ENCODE data around the gene CCDC106.

CCDC106 gene

GRCh38 chr19:55624109-55625003 is 23.7 kb upstream of the CCDC106 start, which contains the start of gene ZNF784:
Gene ZNF784, minus strand, starts transcription at chr19:55624566. Its CDS starts 5 bp downstream, at chr19:55624561.
- H3K27me3 ChIP-seq (ENCODE audit: insufficient read depth, low read length), result no peaks in the 10 kb centered on the region
- H3K9ac ChIP-seq (ENCODE audit: low read depth, low read length), result peak within 1 kb of the TSS; percentile 75; the same call in 1 of the 2 replicates
- no peaks in the 10 kb centered on the region for H3K4me1 ChIP-seq (ENCODE audit: insufficient read depth, low read length)
- H3K9me3 ChIP-seq (ENCODE audit: insufficient read depth, low read depth, low read length), result no peaks in the 10 kb centered on the region
- peak within 1 kb of the TSS; percentile 65 for H3K4me3 ChIP-seq (ENCODE audit: low read length)
- no peak within 1 kb of the TSS for H3K27ac ChIP-seq (ENCODE audit: low read length)
- H3K36me3 ChIP-seq (ENCODE audit: insufficient read depth, low read depth, low read length), result peaks cover 10% of the 10 kb centered on the region

GRCh38 chr19:55625004-55625326 is 23.0 kb upstream of the CCDC106 start:
- H3K27me3 ChIP-seq (ENCODE audit: insufficient read depth, low read length), result no peaks in the 10 kb centered on the region
- no peaks in the 10 kb centered on the region for H3K4me1 ChIP-seq (ENCODE audit: insufficient read depth, low read length)
- H3K27ac ChIP-seq (ENCODE audit: low read length), result no peak overlapping the region
- no peaks in the 10 kb centered on the region for H3K9me3 ChIP-seq (ENCODE audit: insufficient read depth, low read depth, low read length)
- peaks cover 10% of the 10 kb centered on the region for H3K36me3 ChIP-seq (ENCODE audit: insufficient read depth, low read depth, low read length)
- H3K9ac ChIP-seq (ENCODE audit: low read depth, low read length), result peak overlapping the region; percentile 67; the same call in 1 of the 2 replicates
- peak overlapping the region; percentile 65 for H3K4me3 ChIP-seq (ENCODE audit: low read length)

- H3K36me3 ChIP-seq (ENCODE audit: insufficient read depth, low read depth, low read length), result peaks cover under 1% of the 10 kb centered on the region; the same call in 1 of the 2 replicates
- H3K27me3 ChIP-seq (ENCODE audit: insufficient read depth, low read length), result no peaks in the 10 kb centered on the region
- no peak overlapping the region for H3K27ac ChIP-seq (ENCODE audit: low read length)
- H3K4me3 ChIP-seq (ENCODE audit: low read length), result no peak overlapping the region
- no peaks in the 10 kb centered on the region for H3K9me3 ChIP-seq (ENCODE audit: insufficient read depth, low read depth, low read length)
- H3K9ac ChIP-seq (ENCODE audit: low read depth, low read length), result no peak overlapping the region
- H3K4me1 ChIP-seq (ENCODE audit: insufficient read depth, low read length), result no peaks in the 10 kb centered on the region
Observed at GRCh38 chr19:55626350-55626749, 21.7 kb upstream of the CCDC106 start.

GRCh38 chr19:55632463-55632834 is 15.6 kb upstream of the CCDC106 start:
- H3K27ac ChIP-seq (ENCODE audit: low read length), result no peak overlapping the region
- H3K4me1 ChIP-seq (ENCODE audit: insufficient read depth, low read length), result peaks cover 4% of the 10 kb centered on the region; the same call in 1 of the 2 replicates
- no peak overlapping the region for H3K9ac ChIP-seq (ENCODE audit: low read depth, low read length)
- no peak overlapping the region for H3K4me3 ChIP-seq (ENCODE audit: low read length)
- no peaks in the 10 kb centered on the region for H3K9me3 ChIP-seq (ENCODE audit: insufficient read depth, low read depth, low read length)
- no peaks in the 10 kb centered on the region for H3K27me3 ChIP-seq (ENCODE audit: insufficient read depth, low read length)
- no peaks in the 10 kb centered on the region for H3K36me3 ChIP-seq (ENCODE audit: insufficient read depth, low read depth, low read length)

- Histone ChIP-seq H3K4me3 (ENCODE audit: low read length) (no peak overlapping the region), H3K9me3 (ENCODE audit: insufficient read depth, low read depth, low read length) (no peaks in the 10 kb centered on the region), H3K27ac (ENCODE audit: low read length) (no peak overlapping the region), H3K27me3 (ENCODE audit: insufficient read depth, low read length) (no peaks in the 10 kb centered on the region), H3K9ac (ENCODE audit: low read depth, low read length) (no peak overlapping the region), H3K36me3 (ENCODE audit: insufficient read depth, low read depth, low read length) (no peaks in the 10 kb centered on the region), H3K4me1 (ENCODE audit: insufficient read depth, low read length) (peaks cover 4% of the 10 kb centered on the region; the same call in 1 of the 2 replicates)
Observed at GRCh38 chr19:55633861-55634260, 14.2 kb upstream of the CCDC106 start.

- peaks cover 4% of the 10 kb centered on the region; the same call in 1 of the 2 replicates for H3K4me1 ChIP-seq (ENCODE audit: insufficient read depth, low read length)
- peak overlapping the region; percentile 73 for H3K27ac ChIP-seq (ENCODE audit: low read length)
- H3K4me3 ChIP-seq (ENCODE audit: low read length), result peak overlapping the region; percentile 87
- H3K9ac ChIP-seq (ENCODE audit: low read depth, low read length), result peak overlapping the region; percentile 97
- no peaks in the 10 kb centered on the region for H3K9me3 ChIP-seq (ENCODE audit: insufficient read depth, low read depth, low read length)
- no peaks in the 10 kb centered on the region for H3K36me3 ChIP-seq (ENCODE audit: insufficient read depth, low read depth, low read length)
- H3K27me3 ChIP-seq (ENCODE audit: insufficient read depth, low read length), result no peaks in the 10 kb centered on the region
Observed at GRCh38 chr19:55635334-55635717, 12.7 kb upstream of the CCDC106 start.

- Histone ChIP-seq H3K9me3 (ENCODE audit: insufficient read depth, low read depth, low read length) (no peaks in the 10 kb centered on the region), H3K4me1 (ENCODE audit: insufficient read depth, low read length) (peaks cover 4% of the 10 kb centered on the region; the same call in 1 of the 2 replicates), H3K27ac (ENCODE audit: low read length) (no peak overlapping the region), H3K36me3 (ENCODE audit: insufficient read depth, low read depth, low read length) (no peaks in the 10 kb centered on the region), H3K9ac (ENCODE audit: low read depth, low read length) (peak overlapping the region; percentile 97; the same call in 1 of the 2 replicates), H3K4me3 (ENCODE audit: low read length) (peak overlapping the region; percentile 87), H3K27me3 (ENCODE audit: insufficient read depth, low read length) (no peaks in the 10 kb centered on the region)
Observed at GRCh38 chr19:55635856-55636440, 12.1 kb upstream of the CCDC106 start.

- H3K4me3 ChIP-seq (ENCODE audit: low read length), result peak overlapping the region; percentile 87; the same call in 1 of the 2 replicates
- no peak overlapping the region for H3K9ac ChIP-seq (ENCODE audit: low read depth, low read length)
- no peak overlapping the region for H3K27ac ChIP-seq (ENCODE audit: low read length)
- H3K36me3 ChIP-seq (ENCODE audit: insufficient read depth, low read depth, low read length), result no peaks in the 10 kb centered on the region
- H3K4me1 ChIP-seq (ENCODE audit: insufficient read depth, low read length), result peaks cover 4% of the 10 kb centered on the region; the same call in 1 of the 2 replicates
- H3K9me3 ChIP-seq (ENCODE audit: insufficient read depth, low read depth, low read length), result no peaks in the 10 kb centered on the region
- H3K27me3 ChIP-seq (ENCODE audit: insufficient read depth, low read length), result no peaks in the 10 kb centered on the region
Observed at GRCh38 chr19:55636723-55637122, 11.3 kb upstream of the CCDC106 start.

GRCh38 chr19:55637534-55637933 is 10.5 kb upstream of the CCDC106 start:
- Histone ChIP-seq H3K4me3 (ENCODE audit: low read length) (no peak overlapping the region), H3K9ac (ENCODE audit: low read depth, low read length) (no peak overlapping the region), H3K27ac (ENCODE audit: low read length) (no peak overlapping the region), H3K9me3 (ENCODE audit: insufficient read depth, low read depth, low read length) (no peaks in the 10 kb centered on the region), H3K4me1 (ENCODE audit: insufficient read depth, low read length) (peaks cover 4% of the 10 kb centered on the region; the same call in 1 of the 2 replicates), H3K27me3 (ENCODE audit: insufficient read depth, low read length) (no peaks in the 10 kb centered on the region), H3K36me3 (ENCODE audit: insufficient read depth, low read depth, low read length) (no peaks in the 10 kb centered on the region)

- Histone ChIP-seq H3K27me3 (ENCODE audit: insufficient read depth, low read length) (no peaks in the 10 kb centered on the region), H3K9me3 (ENCODE audit: insufficient read depth, low read depth, low read length) (no peaks in the 10 kb centered on the region), H3K27ac (ENCODE audit: low read length) (no peak overlapping the region), H3K9ac (ENCODE audit: low read depth, low read length) (no peak overlapping the region), H3K36me3 (ENCODE audit: insufficient read depth, low read depth, low read length) (no peaks in the 10 kb centered on the region), H3K4me1 (ENCODE audit: insufficient read depth, low read length) (peaks cover 4% of the 10 kb centered on the region; the same call in 1 of the 2 replicates), H3K4me3 (ENCODE audit: low read length) (no peak overlapping the region)
Observed at GRCh38 chr19:55638864-55639359, 9.1 kb upstream of the CCDC106 start.

- Histone ChIP-seq H3K36me3 (ENCODE audit: insufficient read depth, low read depth, low read length) (peaks cover 8% of the 10 kb centered on the region), H3K4me1 (ENCODE audit: insufficient read depth, low read length) (peaks cover 4% of the 10 kb centered on the region; the same call in 1 of the 2 replicates), H3K4me3 (ENCODE audit: low read length) (peak overlapping the region; percentile 79; the same call in 1 of the 2 replicates), H3K9ac (ENCODE audit: low read depth, low read length) (peak overlapping the region; percentile 97; the same call in 1 of the 2 replicates), H3K27me3 (ENCODE audit: insufficient read depth, low read length) (no peaks in the 10 kb centered on the region), H3K27ac (ENCODE audit: low read length) (no peak overlapping the region), H3K9me3 (ENCODE audit: insufficient read depth, low read depth, low read length) (no peaks in the 10 kb centered on the region)
Observed at GRCh38 chr19:55640043-55640576, 7.9 kb upstream of the CCDC106 start.
